ENCODE results near the gene HDGFL2.

DNA sequence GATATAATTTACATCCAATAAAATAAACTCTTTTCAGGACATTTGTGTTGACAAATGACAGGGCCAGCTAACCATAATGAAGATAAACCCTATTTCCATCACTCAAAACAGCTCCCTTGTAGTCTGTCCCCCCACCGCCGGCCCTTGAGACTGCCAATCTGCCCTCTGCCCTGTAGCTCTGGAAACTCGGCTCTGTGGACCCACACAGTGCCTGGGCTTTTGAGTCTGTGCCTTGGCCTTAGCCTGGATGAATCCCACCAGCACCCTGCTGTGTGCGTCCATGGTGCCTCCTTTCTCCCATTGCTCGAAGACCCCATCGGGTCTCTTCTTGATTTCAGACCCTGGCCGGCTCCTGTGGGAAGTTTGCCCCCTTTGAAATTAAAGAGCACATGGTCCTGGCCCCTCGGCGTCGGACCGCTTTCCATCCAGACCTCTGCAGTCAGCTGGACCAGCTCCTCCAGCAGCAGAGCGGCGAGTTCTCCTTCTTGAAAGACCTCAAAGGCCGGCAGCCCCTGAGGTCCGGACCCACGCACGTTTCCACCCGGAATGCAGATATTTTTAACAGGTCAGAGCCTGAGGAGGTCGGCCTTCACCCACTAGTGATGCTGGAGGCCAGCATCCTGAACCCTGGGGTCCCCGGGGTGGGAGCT, 43.6 kb upstream of the HDGFL2 start:
- no peak for TF ChIP-seq CTCF (conservative IDR thresholded peaks at IDR 0.05 in 1 of 2, IDR thresholded peaks at IDR 0.05 in 1 of 2; ENCODE audit: low read depth in 1 of 2, low read length in 2 of 2)
- TF ChIP-seq EZH2 (IDR thresholded peaks at IDR 0.05; ENCODE audit: low read length, missing control alignments), result no peak
